HUES64 (cell line): ENCODE data around the gene AKNAD1.

Experiments
- H3K27ac ChIP-seq: 2 replicates; pipeline ENCODE4 v1.7.0; 2013; ENCODE audit warnings: low read depth, low read length, inconsistent platforms
- H3K27me3 ChIP-seq: 2 replicates; pipeline ENCODE4 v1.6.1; 2013; ENCODE audit warnings: mild to moderate bottlenecking, low read length; ENCODE audit not compliant: insufficient read depth
- H3K36me3 ChIP-seq: 2 replicates; pipeline ENCODE4 v1.6.1; 2013; ENCODE audit warnings: mild to moderate bottlenecking, low read length; ENCODE audit not compliant: insufficient read depth
- H3K4me1 ChIP-seq: 2 replicates; pipeline ENCODE4 v1.6.1; 2013; ENCODE audit warnings: mild to moderate bottlenecking, low read length, moderate library complexity; ENCODE audit not compliant: insufficient read depth
- H3K4me3 ChIP-seq: 2 replicates; pipeline ENCODE4 v1.5.1; 2013; ENCODE audit warnings: mild to moderate bottlenecking, low read length, moderate library complexity
- H3K9ac ChIP-seq: 2 replicates; pipeline ENCODE4 v1.6.1; 2013; ENCODE audit warnings: mild to moderate bottlenecking, low read depth, low read length
- H3K9me3 ChIP-seq: 2 replicates; pipeline ENCODE4 v1.6.1; 2013; ENCODE audit warnings: low read depth, low read length; ENCODE audit not compliant: insufficient read depth
- WGBS: fragments of 150-250, 120-280 bp; methylation state at CpG from one replicate; pipeline ENCODE4 v1.1.7; 2013; ENCODE audit warnings: missing lambda C conversion rate; 5-methylcytosine and 5-hydroxymethylcytosine counted together

The AKNAD1 gene

DNA sequence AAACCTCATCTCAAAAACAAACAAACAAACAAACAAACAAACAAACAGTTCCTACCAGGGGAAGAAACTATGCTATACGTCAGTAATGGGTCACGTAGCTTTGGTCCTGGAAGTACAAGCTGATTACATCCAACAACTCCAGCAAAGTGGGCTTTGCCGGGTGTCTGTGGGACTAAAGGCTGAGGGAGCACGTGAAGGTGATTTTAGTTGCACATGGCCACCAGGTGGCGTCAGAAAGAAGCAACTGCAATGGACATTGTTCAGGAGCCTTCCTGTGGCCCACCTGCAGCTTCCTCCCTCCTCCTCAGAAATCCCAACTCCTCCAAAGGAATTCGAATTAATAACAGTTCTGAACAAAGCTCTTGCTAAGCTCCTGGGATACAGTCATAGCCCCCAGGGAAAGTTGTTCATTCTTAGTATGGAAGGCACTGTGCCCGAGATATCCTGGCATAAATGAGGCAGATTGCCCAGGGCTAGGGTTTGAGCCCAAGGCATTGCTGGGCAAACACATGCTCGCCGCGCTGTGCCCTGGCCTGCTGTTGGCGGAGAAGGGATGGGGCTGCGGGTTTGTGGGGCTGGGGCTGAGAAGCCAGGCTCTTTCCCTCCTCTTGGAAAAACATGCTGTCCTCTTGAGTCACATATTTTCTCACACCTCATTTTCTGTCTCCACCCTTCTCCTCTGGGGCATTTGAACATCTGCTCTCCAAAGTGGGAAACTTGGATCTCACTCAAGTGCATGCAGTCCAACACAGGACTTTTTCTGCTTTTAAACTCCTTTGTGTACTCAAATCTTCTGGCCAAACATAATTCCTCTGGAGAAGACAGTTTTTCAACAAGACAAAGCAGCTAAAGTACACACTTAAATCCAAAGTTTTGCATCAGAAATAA, 28.6 kb downstream of the AKNAD1 start:
- H3K27me3 ChIP-seq = no peaks in the 10 kb centered on the region
- no peaks in the 10 kb centered on the region for H3K4me1 ChIP-seq
- H3K4me3 ChIP-seq = no peak overlapping the region
- no peak overlapping the region for H3K27ac ChIP-seq
- WGBS = 55% methylated on average over 12 of the region's 12 CpGs
- no peaks in the 10 kb centered on the region for H3K9me3 ChIP-seq
- H3K9ac ChIP-seq = no peak overlapping the region
- no peaks in the 10 kb centered on the region for H3K36me3 ChIP-seq

DNA sequence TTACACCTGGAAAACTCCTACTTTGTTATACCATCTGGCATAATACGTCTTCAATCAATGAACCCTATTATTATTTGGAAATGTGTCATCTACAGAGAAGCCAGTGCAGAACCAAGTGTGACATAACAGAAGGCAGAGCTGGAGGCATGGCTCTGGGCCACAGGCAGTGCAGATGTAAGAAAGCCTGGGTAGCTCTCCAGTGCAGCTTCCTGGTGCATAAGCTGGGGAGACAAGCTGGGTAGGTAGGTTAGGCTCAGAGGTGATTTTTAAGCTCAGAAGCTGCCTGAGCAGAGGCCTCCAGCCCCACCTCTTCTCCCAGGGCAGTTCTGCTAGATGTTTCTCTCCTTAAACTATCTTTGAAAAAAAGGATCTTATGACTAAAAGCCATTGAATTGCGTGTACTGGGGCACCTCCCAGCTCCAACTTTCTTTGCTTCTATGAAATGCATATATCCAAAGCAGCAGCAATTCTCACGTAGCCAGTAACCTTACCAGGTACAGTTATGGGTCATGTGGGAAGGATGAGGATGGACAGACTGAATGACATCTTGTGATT, 30.7 kb downstream of the AKNAD1 start:
- H3K36me3 ChIP-seq = no peaks in the 10 kb centered on the region
- H3K27me3 ChIP-seq = no peaks in the 10 kb centered on the region
- no peaks in the 10 kb centered on the region for H3K9me3 ChIP-seq
- no peak overlapping the region for H3K9ac ChIP-seq
- WGBS = 100% methylated on average over 3 of the region's 3 CpGs
- no peaks in the 10 kb centered on the region for H3K4me1 ChIP-seq
- H3K27ac ChIP-seq = no peak overlapping the region
- no peak overlapping the region for H3K4me3 ChIP-seq

DNA sequence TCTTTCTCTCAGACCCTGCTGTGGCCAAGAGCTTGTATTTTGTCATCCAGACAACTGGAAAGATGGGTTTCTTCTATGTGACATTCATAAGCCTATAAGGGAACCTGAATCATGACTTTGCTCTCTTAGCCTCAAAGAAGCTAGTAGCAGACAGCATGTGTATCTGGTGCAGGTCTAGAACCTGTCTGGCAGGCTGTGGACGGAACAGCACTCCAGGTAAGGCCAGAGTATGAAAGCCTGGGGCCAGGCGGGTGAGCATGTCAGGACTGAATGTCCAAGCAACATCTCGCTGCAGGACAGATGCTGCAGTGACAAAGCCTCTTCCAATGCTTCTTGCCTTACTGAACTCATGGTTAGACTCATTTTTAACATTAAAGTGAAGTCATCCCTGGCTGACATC, 32.8 kb downstream of the AKNAD1 start:
- no peak overlapping the region for H3K27ac ChIP-seq
- 90% methylated on average over 3 of the region's 3 CpGs for WGBS

DNA sequence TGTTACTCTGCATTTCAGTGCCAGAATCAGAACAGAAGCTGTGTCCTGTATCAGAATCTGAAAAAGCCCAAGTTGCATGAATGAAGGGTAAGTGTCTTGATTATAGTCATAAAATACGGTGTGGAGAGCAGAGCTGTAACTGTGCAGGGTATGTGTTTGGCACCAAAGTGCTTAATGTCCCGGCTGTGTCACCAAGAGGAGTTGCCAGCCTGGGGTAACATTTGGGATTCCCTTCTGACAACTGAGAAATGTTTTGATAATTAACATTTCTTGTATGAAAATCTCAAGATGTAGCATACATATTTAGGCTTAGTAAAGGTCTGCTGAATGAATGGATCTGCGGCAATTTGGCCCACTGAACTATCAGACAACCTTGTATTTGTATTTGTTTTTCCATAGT, 33.3 kb downstream of the AKNAD1 start:
- Histone ChIP-seq H3K27me3 (no peaks in the 10 kb centered on the region), H3K27ac (no peak overlapping the region), H3K9me3 (no peaks in the 10 kb centered on the region), H3K9ac (no peak overlapping the region), H3K36me3 (no peaks in the 10 kb centered on the region), H3K4me1 (no peaks in the 10 kb centered on the region), H3K4me3 (no peak overlapping the region)
- 63% methylated on average over 3 of the region's 3 CpGs for WGBS

More for the DNA sequence above, 32.8 kb downstream of the AKNAD1 start:
- Histone ChIP-seq H3K9me3 (no peaks in the 10 kb centered on the region), H3K4me3 (no peak overlapping the region), H3K36me3 (no peaks in the 10 kb centered on the region), H3K4me1 (no peaks in the 10 kb centered on the region), H3K27me3 (no peaks in the 10 kb centered on the region), H3K9ac (no peak overlapping the region)

DNA sequence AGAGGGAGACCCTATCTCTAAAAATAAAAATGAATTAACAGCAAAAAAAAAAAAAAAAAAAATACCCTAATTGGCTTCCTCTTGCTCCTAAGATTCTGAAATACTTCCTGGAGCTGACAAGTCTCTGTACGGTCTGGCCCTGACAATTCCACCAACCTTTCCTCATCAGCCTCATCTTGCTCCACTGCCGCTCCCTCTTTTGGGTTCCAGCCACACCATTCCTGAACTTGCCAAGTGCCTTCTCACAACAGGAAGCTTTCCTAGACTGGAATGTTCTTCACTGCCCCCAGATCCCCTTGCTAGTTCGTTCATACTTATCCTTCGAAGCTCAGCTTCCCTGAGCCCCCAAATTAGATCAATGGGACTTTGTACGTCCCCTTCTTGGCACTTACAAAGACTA, 37.0 kb downstream of the AKNAD1 start:
- Histone ChIP-seq H3K4me3 (no peak overlapping the region), H3K27ac (no peak overlapping the region), H3K4me1 (peaks cover 22% of the 10 kb centered on the region), H3K9ac (no peak overlapping the region), H3K36me3 (no peaks in the 10 kb centered on the region), H3K9me3 (no peaks in the 10 kb centered on the region), H3K27me3 (no peaks in the 10 kb centered on the region)
- 92% methylated on average over 5 of the region's 5 CpGs for WGBS

DNA sequence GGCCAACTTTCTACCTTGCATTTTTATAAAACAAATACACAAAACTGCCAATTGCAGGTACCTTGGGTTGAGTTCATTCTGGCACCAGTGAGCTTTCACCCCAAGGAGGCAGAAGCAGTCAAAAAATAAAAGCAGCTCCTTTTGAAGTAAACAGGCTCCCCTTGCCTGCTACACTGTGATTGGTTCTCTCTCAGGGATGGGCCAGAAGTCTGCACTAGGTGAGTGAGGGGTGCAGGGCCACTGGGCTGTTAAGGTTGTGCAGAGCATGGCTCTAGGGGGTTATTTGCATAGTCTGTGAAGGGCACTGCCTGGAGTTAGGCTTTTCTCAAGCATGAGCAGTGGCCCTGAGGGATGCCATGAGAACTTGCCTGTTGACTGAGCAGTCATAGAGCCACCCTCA, 39.1 kb downstream of the AKNAD1 start:
- H3K4me3 ChIP-seq = no peak overlapping the region
- H3K9ac ChIP-seq = no peak overlapping the region
- no peaks in the 10 kb centered on the region for H3K9me3 ChIP-seq
- no peaks in the 10 kb centered on the region for H3K27me3 ChIP-seq
- no peak overlapping the region for H3K27ac ChIP-seq
- peaks cover 27% of the 10 kb centered on the region for H3K4me1 ChIP-seq
- H3K36me3 ChIP-seq = no peaks in the 10 kb centered on the region

DNA sequence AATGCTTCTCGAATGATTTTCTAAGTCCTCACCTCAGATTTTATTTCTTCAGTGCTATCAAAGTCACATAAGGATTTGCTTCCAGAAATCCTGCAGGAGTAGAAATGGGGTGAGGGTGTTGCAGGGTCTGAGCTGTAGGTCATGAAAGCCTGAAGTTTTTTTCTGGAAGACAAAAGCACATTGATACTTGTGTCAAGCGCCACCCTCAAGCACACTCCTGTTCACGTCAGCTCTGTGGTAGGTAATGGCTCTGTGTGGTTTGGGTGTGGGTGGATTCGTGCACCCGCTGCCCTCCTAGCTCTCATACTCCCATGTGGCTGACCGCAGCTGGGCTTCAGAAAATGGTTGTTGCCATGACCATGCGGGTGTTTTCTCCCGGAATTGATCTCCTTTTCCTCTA, 39.9 kb downstream of the AKNAD1 start:
- Histone ChIP-seq H3K4me3 (no peak overlapping the region), H3K9ac (peak overlapping the region; percentile 31; the same call in 1 of the 2 replicates), H3K27me3 (no peaks in the 10 kb centered on the region), H3K9me3 (no peaks in the 10 kb centered on the region), H3K36me3 (no peaks in the 10 kb centered on the region), H3K4me1 (peaks cover 27% of the 10 kb centered on the region), H3K27ac (peak overlapping the region; percentile 40; the same call in 1 of the 2 replicates)
- 92% methylated on average over 7 of the region's 8 CpGs for WGBS

DNA sequence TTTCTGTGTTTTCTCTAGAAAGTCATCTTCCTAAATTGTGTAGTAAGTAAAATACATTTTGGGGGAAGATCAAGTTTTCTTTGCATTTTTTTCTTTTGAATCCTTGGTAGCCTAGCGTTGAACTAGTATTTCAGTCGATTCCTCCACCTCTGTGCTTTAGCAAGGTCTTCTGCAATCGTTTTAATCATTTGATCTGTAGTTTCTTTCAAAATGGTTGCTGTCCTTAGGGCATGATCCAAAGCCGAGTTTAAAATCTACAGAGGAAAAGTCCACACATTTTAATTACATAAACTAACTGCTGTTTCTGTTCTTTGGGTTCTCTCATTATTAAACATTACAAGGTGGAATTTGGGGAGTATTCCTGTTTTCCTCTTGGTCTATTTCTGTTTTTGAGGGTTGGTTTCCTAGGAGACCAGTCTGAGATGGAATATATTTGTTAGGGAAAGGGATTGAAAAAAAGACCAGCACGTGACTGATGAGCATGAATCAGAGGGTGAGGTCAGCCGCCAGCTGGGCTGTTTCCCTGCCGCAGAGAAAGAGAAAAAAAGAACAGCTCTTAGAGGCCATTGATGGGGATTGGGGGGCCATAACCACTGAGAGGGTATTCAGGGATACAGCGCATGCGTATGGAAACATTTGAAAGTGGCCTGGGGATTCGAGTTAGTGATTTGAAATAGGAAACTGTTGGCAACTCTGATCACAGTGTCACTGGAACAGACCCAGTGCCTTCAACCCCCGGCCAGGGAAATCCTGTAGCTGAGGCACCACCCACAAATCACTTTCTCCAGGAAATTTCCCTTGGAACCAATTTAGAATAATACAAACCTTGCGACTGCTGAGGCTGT, 40.6 kb downstream of the AKNAD1 start:
- Histone ChIP-seq H3K27ac (peak overlapping the region; percentile 49), H3K9ac (peak overlapping the region; percentile 31; the same call in 1 of the 2 replicates), H3K27me3 (no peaks in the 10 kb centered on the region), H3K4me3 (no peak overlapping the region), H3K36me3 (no peaks in the 10 kb centered on the region), H3K4me1 (peaks cover 27% of the 10 kb centered on the region), H3K9me3 (no peaks in the 10 kb centered on the region)
- 43% methylated on average over 12 of the region's 12 CpGs for WGBS

DNA sequence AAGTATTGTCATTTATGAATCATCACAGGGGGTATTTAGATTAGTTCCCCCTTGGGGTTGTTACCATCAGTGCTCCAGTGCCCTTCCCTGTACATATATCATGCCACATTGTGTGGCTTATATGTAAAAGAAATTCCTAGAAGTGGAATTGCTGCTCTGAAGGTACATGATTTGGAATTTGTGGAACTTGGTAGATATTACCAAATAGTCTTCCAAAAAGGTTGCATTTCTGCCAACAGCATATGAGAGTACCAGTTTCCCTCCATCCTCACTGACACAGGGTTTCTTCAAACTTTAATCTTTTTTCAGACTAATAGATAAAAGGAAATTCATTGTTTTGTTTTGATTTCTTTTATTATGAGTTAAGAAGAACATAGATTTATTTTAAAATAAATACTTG, 41.3 kb downstream of the AKNAD1 start:
- no peak overlapping the region for H3K9ac ChIP-seq
- no peaks in the 10 kb centered on the region for H3K36me3 ChIP-seq
- no peak overlapping the region for H3K27ac ChIP-seq
- peaks cover 27% of the 10 kb centered on the region for H3K4me1 ChIP-seq
- H3K4me3 ChIP-seq = no peak overlapping the region
- H3K27me3 ChIP-seq = no peaks in the 10 kb centered on the region
- H3K9me3 ChIP-seq = no peaks in the 10 kb centered on the region

DNA sequence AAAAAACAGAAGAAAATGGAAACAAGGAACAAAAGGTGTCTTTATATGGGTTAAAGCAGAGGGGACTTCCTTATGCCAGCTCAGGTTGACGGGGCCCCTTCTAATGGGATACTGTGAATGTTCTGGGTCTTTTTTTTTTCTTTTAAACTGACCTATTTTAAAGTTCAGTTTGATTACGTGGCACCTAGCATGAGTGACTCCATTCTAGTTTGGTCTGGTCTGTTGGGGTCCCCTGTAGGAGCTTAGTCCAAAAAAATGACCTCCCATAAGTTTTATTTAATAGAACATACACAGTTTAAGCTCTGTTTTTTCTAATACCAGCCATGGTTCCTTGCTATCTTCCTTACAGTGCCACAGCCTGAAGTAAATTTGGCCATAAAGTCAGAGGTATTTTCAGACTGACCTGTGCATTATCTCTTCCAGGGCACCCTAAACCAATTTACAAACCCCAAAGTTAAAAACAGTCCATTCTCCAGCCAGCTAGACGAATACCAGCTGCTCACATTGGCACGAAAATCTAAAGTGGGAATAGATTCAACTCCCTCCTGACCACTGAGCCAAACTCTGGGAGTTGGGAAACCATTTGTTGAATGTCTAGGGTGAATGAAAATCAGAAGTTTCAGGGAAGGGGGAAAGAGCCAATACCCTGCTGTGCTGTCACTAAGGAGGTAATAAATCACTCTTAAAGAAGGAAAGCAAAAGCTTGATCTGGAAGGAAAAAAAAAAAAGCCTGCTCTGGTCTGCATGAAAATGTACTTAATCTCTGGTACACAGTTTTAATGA, 42.4 kb downstream of the AKNAD1 start:
- Histone ChIP-seq H3K27ac (no peak overlapping the region; the same call in 1 of the 2 replicates), H3K4me1 (peaks cover 27% of the 10 kb centered on the region), H3K4me3 (no peak overlapping the region), H3K9ac (no peak overlapping the region), H3K9me3 (no peaks in the 10 kb centered on the region), H3K36me3 (no peaks in the 10 kb centered on the region), H3K27me3 (no peaks in the 10 kb centered on the region)
- 78% methylated on average over 4 of the region's 4 CpGs for WGBS
